Panc1 (cell line): ENCODE measurements around the gene CSH1. TPM values are rescaled to one million over a fixed set of nuclear protein-coding genes. Genes with fewer than 3 reads are reported as not detected.
"Not testable (repeated sequence)": the region's sequence is repeated elsewhere in the genome, so short reads cannot be mapped to it uniquely, and the experiment has no call there.

ENCODE experiments used
- ATAC-seq: fragments of 200-7000 bp; cut with Tn5 transposase; 2 replicates; pipeline ENCODE4 v1.9.1; 2020; ENCODE audit warnings: mild to moderate bottlenecking, moderate library complexity
- BruUV-seq: library from RNA; stranded (reverse); fragments of 400-500 nt; replicated peaks from 2 replicates; lab custom pipeline; 2021; lab: Mats Ljungman, UMichigan
- CTCF ChIA-PET: fragments of 300-600 bp; sonication (Branson Sonifier 250); formaldehyde crosslinking; loops from one replicate; lab custom pipeline; 2022; ENCODE audit warnings: antibody characterized with exemption; lab: Charles Lee
- POLR2A ChIA-PET: fragments of 300-600 bp; sonication (Branson Sonifier 250); formaldehyde crosslinking; loops from one replicate; lab custom pipeline; 2022; ENCODE audit warnings: antibody characterized with exemption; lab: Charles Lee
- DNase-seq: peaks from one replicate; pipeline ENCODE4 v3.0.0-alpha.2; 2010; ENCODE audit warnings: low read depth, low spot score
- H3K27ac ChIP-seq: 2 replicates; pipeline ENCODE4 v1.5.1; 2011; ENCODE audit warnings: mild to moderate bottlenecking, low read length, inconsistent platforms
- H3K27me3 ChIP-seq: fragments of 200-500 bp; sonication (Bioruptor generic); 2 replicates; pipeline ENCODE4 v1.6.0; 2014; ENCODE audit warnings: low read length, inconsistent platforms; ENCODE audit not compliant: control insufficient read depth, insufficient read depth
- H3K36me3 ChIP-seq: fragments of 200-500 bp; sonication (Bioruptor generic); 2 replicates; pipeline ENCODE4 v1.5.1; 2014; ENCODE audit warnings: inconsistent platforms, mild to moderate bottlenecking, low read length, moderate library complexity; ENCODE audit not compliant: control insufficient read depth, insufficient read depth
- H3K4me1 ChIP-seq: 2 replicates; pipeline ENCODE4 v1.5.1; 2011; ENCODE audit warnings: inconsistent platforms, mild to moderate bottlenecking, low read length, moderate library complexity; ENCODE audit not compliant: control insufficient read depth, insufficient read depth
- H3K4me3 ChIP-seq, 2 experiments: 2 replicates each; pipeline ENCODE4 v1.5.1; 2011 to 2012; ENCODE audit warnings: low read depth in 2 of 2, low read length in 2 of 2, mild to moderate bottlenecking in 2 of 2, inconsistent platforms in 1 of 2, moderate library complexity in 1 of 2
- H3K9me3 ChIP-seq: fragments of 200-500 bp; sonication (Bioruptor generic); 2 replicates; pipeline ENCODE4 v1.5.1; 2014; ENCODE audit warnings: low read depth, mild to moderate bottlenecking, inconsistent platforms, low read length, moderate library complexity; ENCODE audit not compliant: control insufficient read depth, insufficient read depth
- in situ Hi-C: cut with HindIII; loops from 2 replicates; pipeline ENCODE4 v1.10.0; 2016; ENCODE audit warnings: low sequenced_read_pairs, low pct_unique_long_range_greater_than_20kb
- intact Hi-C: fragments of 100-400 bp; cut with micrococcal nuclease; formaldehyde crosslinking; loops from one replicate; pipeline ENCODE4 v1.10.0; 2022; ENCODE audit not compliant: unreplicated experiment
- total RNA-seq: library from RNA; stranded (reverse); gene quantifications from one replicate; pipeline ENCODE4 v1.2.1, GENCODE V29; 2021; ENCODE audit not compliant: unreplicated experiment
- TF ChIP-seq, protein P1 (sequence below): fragments of 450-650 bp; IDR thresholded peaks from 2 replicates; pipeline ENCODE4 v1.5.1; 2017; ENCODE audit warnings: mild to moderate bottlenecking

CSH1 gene
- total RNA-seq, 1 experiment from 2014 or later = not detected

DNA sequence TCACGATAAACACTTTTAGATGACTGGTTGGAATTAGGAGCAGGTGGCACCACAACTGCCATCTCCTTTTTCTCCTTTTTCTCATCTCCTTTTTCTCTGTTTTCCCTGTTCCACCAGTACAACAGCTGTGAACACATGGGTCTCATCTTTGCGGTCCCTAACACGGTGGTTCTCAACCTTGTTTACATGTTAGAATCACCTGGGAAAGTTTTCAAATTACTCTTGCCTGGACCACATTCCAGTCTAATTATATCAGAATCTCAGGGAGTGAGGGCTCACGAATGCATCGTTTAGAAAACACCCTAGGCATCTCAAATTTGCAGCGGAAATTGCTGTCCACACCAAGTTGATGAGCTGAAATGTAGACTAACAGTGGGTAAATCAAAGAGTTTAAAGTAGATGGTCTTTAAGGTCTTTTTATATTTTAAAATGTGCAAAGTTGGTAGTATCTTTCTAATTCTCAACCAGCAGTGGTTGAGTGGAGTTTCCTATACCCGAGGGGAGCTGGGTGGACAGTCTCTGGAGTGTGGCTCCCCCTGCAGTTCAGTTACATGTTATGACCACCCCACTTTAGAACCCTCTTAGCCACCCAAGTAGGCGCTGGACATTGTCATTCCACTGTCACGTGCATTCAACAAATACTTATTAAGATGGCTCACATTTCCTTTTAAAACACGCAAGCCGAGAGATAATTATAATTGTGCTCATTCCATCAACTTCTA is 3.9 kb downstream of the CSH1 start:
- H3K36me3 ChIP-seq, ATAC-seq, intact Hi-C loops, H3K27me3 ChIP-seq, H3K9me3 ChIP-seq, H3K27ac ChIP-seq, BruUV-seq, DNase-seq, POLR2A ChIA-PET, H3K4me3 ChIP-seq, H3K4me1 ChIP-seq, in situ Hi-C loops: not testable (repeated sequence)
- CTCF ChIA-PET = interaction anchor here (0.6 kb wide), 1 partner anchor 231 kb away, joined by 5 read pairs; no protein-coding TSS in a partner anchor
- TF ChIP-seq, protein P1, sequence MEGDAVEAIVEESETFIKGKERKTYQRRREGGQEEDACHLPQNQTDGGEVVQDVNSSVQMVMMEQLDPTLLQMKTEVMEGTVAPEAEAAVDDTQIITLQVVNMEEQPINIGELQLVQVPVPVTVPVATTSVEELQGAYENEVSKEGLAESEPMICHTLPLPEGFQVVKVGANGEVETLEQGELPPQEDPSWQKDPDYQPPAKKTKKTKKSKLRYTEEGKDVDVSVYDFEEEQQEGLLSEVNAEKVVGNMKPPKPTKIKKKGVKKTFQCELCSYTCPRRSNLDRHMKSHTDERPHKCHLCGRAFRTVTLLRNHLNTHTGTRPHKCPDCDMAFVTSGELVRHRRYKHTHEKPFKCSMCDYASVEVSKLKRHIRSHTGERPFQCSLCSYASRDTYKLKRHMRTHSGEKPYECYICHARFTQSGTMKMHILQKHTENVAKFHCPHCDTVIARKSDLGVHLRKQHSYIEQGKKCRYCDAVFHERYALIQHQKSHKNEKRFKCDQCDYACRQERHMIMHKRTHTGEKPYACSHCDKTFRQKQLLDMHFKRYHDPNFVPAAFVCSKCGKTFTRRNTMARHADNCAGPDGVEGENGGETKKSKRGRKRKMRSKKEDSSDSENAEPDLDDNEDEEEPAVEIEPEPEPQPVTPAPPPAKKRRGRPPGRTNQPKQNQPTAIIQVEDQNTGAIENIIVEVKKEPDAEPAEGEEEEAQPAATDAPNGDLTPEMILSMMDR = peak; percentile 43

DNA sequence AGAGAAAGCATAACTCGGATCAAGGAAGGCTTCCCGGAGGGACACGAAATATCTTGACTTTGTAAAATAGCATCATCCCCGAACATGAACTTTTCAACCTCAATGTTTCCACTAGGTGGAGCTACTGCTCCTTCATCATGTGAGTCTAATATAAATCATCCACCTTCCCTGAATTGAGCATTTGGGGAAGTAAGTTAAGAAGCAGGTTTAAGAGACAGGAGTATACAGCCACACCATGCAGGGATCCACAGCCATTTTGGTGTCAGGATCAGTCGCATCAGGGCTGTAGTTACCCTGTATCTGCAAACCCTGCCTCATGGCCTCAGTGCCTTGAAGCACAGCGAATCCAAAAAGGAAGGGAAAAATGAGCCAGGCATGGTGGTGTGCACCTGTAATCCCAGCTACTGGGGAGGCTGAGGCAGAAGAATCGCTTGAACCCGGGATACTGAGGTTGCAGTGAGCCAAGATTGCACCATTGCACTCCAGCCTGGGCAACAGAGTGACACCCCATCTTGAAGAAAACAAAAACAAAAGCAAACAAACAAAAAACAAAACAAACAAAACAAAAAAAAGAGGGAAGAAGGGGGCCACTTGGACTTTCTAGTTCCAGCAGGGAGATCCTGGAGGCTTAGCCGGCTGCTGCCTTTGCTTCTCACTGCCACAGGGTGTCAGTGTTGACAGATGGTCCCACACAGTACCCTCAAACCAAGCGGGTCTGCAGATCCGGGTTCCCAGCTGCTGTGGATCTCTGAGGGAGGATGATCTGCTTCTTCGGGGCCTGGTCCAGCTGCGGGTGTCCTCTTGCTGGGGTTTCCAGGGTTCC is 7.1 kb downstream of the CSH1 start:
- H3K9me3 ChIP-seq, BruUV-seq, H3K27ac ChIP-seq, H3K36me3 ChIP-seq, POLR2A ChIA-PET, H3K4me3 ChIP-seq, DNase-seq, H3K27me3 ChIP-seq, intact Hi-C loops, H3K4me1 ChIP-seq, in situ Hi-C loops: not testable (repeated sequence)
- TF ChIP-seq, protein P1 = peak; percentile 74
- CTCF ChIA-PET = interaction anchor here (0.6 to 1.0 kb wide), 3 partner anchors 19 to 132 kb away, joined by 3 to 4 read pairs (median 3); no protein-coding TSS in a partner anchor
- peak; percentile 91 for ATAC-seq

DNA sequence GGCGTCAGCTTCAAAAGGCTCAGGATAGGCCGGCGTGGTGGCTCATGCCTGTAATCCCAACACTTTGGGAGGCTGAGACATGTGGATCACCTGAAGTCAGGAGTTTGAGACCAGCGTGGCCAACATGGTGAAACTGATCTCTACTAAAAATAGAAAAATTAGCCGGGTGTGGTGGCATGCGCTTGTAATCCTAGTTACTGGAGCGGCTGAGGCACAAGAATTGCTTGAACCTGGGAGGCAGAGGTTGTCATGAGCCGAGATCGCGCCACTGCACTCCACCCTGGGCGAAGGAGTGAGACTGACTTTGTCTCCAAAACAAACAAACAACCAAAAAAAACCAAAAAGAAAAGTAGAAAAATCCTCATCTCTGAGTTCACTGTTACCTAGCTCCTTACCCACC is 11.3 kb downstream of the CSH1 start:
- DNase-seq, POLR2A ChIA-PET: not testable (repeated sequence)

DNA sequence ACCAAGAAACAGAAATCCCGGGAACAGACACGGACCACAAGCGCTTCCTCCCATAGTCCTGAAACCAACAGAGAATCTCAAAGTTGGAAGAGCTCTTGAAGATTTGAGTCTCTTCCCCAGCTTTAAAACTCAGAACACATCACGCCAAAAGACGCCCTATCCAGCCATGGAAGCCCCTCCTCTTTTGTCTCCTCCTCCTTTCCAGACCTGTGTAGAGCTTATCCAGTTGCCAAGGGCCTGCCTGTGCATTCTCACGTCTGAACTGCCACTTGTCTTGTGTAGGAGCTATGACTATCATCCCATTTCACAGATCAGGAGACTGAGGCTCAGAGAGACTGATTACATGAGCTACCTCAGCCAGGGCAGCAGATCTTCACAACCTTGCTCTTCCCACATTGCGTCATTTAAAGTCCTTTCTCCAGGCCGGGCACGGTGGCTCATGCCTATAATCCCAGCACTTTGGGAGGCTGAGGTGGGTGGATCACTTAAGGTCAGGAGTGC is 13.7 kb downstream of the CSH1 start:
- H3K27ac ChIP-seq, in situ Hi-C loops, ATAC-seq, DNase-seq, intact Hi-C loops, BruUV-seq, H3K4me1 ChIP-seq, H3K27me3 ChIP-seq, H3K4me3 ChIP-seq, POLR2A ChIA-PET, H3K9me3 ChIP-seq, H3K36me3 ChIP-seq: not testable (repeated sequence)
- CTCF ChIA-PET = interaction anchor here (0.7 kb wide), 1 partner anchor 500 kb away, joined by 5 read pairs; no protein-coding TSS in a partner anchor

More for the DNA sequence above, 11.3 kb downstream of the CSH1 start:
- H3K4me1 ChIP-seq, in situ Hi-C loops, intact Hi-C loops, BruUV-seq, H3K36me3 ChIP-seq, CTCF ChIA-PET, H3K27ac ChIP-seq, H3K9me3 ChIP-seq, H3K27me3 ChIP-seq, H3K4me3 ChIP-seq, ATAC-seq: not testable (repeated sequence)
